SK-N-SH treated with all-trans-retinoic acid at 6 μM for 48 hours (cell line): Measurements from ENCODE around the gene ACP4.

ENCODE experiments used
- ATAC-seq: fragments of 200-7000 bp; cut with Tn5 transposase; 3 replicates; pipeline ENCODE4 v1.9.1; 2020; ENCODE audit warnings: mild to moderate bottlenecking, moderate library complexity
- ARNTL ChIP-seq: fragments of 450-650 bp; formaldehyde crosslinking; IDR thresholded peaks from 2 replicates; pipeline ENCODE4 v1.5.0; 2020; ENCODE audit warnings: low read depth, mild to moderate bottlenecking, moderate library complexity, borderline replicate concordance
- BACH2 ChIP-seq: fragments of 250-450 bp; sonication (Bioruptor Pico); IDR thresholded peaks from 2 replicates; pipeline ENCODE4 v1.9.0; 2021; ENCODE audit warnings: mild to moderate bottlenecking, borderline replicate concordance
- CSDC2 ChIP-seq: fragments of 250-450 bp; sonication (Bioruptor Pico); IDR thresholded peaks from 2 replicates; pipeline ENCODE4 v1.5.0; 2020; ENCODE audit warnings: mild to moderate bottlenecking, moderate library complexity
- ESRRG ChIP-seq: fragments of 250-450 bp; sonication (Bioruptor Pico); IDR thresholded peaks from 2 replicates; pipeline ENCODE4 v1.6.1; 2021; ENCODE audit warnings: mild to moderate bottlenecking
- GLIS3 ChIP-seq: fragments of 250-450 bp; sonication (Bioruptor Pico); IDR thresholded peaks from 2 replicates; pipeline ENCODE4 v1.5.0; 2020; ENCODE audit warnings: mild to moderate bottlenecking, moderate library complexity
- OSR1 ChIP-seq: fragments of 250-450 bp; sonication (Bioruptor Pico); IDR thresholded peaks from 2 replicates; pipeline ENCODE4 v1.8.0; 2022; ENCODE audit warnings: moderate library complexity, mild to moderate bottlenecking, inconsistent platforms
- PATZ1 ChIP-seq: fragments of 250-450 bp; sonication (Bioruptor Pico); IDR thresholded peaks from 2 replicates; pipeline ENCODE4 v1.8.0; 2020; ENCODE audit warnings: mild to moderate bottlenecking, moderate library complexity, borderline replicate concordance
- POU6F1 ChIP-seq: fragments of 250-450 bp; sonication (Bioruptor Pico); IDR thresholded peaks from 2 replicates; pipeline ENCODE4 v1.8.0; 2021; ENCODE audit warnings: low read depth, mild to moderate bottlenecking, moderate library complexity, borderline replicate concordance
- PPARA ChIP-seq: fragments of 250-450 bp; sonication (Bioruptor Pico); IDR thresholded peaks from 2 replicates; pipeline ENCODE4 v1.5.0; 2020; ENCODE audit warnings: mild to moderate bottlenecking, borderline replicate concordance
- RARB ChIP-seq: fragments of 250-450 bp; sonication (Bioruptor Pico); IDR thresholded peaks from 2 replicates; pipeline ENCODE4 v1.8.0; 2021; ENCODE audit warnings: mild to moderate bottlenecking, moderate library complexity
- SNAI2 ChIP-seq: fragments of 250-450 bp; sonication (Bioruptor Pico); IDR thresholded peaks from 2 replicates; pipeline ENCODE4 v1.5.0; 2020; ENCODE audit warnings: mild to moderate bottlenecking, moderate library complexity
- TCF4 ChIP-seq: fragments of 250-450 bp; sonication (Bioruptor Pico); IDR thresholded peaks from 2 replicates; pipeline ENCODE4 v1.8.0; 2021; ENCODE audit warnings: mild to moderate bottlenecking, moderate library complexity, borderline replicate concordance
- TSHZ2 ChIP-seq: fragments of 250-450 bp; sonication (Bioruptor Pico); IDR thresholded peaks from 2 replicates; pipeline ENCODE4 v1.5.0; 2020; ENCODE audit warnings: mild to moderate bottlenecking, moderate library complexity
- ZC3H10 ChIP-seq: fragments of 250-450 bp; sonication (Bioruptor Pico); IDR thresholded peaks from 2 replicates; pipeline ENCODE4 v1.5.1; 2021; ENCODE audit warnings: mild to moderate bottlenecking, moderate library complexity
- ZFP3 ChIP-seq: fragments of 250-450 bp; sonication (Bioruptor Pico); IDR thresholded peaks from 2 replicates; pipeline ENCODE4 v1.5.0; 2020; ENCODE audit warnings: mild to moderate bottlenecking, moderate library complexity
- ZFP30 ChIP-seq: fragments of 450-650 bp; formaldehyde crosslinking; IDR thresholded peaks from 2 replicates; pipeline ENCODE4 v1.5.0; 2022; ENCODE audit warnings: mild to moderate bottlenecking, moderate library complexity
- ZNF565 ChIP-seq: fragments of 450-650 bp; formaldehyde crosslinking; conservative IDR thresholded peaks from 2 replicates; pipeline ENCODE4 v1.5.0; 2020; ENCODE audit warnings: low read depth, mild to moderate bottlenecking, moderate library complexity
- ZNF70 ChIP-seq: fragments of 450-650 bp; formaldehyde crosslinking; IDR thresholded peaks from 2 replicates; pipeline ENCODE4 v1.5.0; 2020; ENCODE audit warnings: mild to moderate bottlenecking, moderate library complexity
- ZNF8 ChIP-seq: fragments of 450-650 bp; formaldehyde crosslinking; IDR thresholded peaks from 2 replicates; pipeline ENCODE4 v1.5.0; 2020; ENCODE audit warnings: mild to moderate bottlenecking, moderate library complexity
- TF ChIP-seq, protein P1 (sequence below): fragments of 250-450 bp; sonication (Bioruptor Pico); IDR thresholded peaks from 2 replicates; pipeline ENCODE4 v1.5.1; 2021; ENCODE audit warnings: mild to moderate bottlenecking, moderate library complexity
- TF ChIP-seq, protein P2 (sequence below): fragments of 250-450 bp; sonication (Bioruptor Pico); IDR thresholded peaks from 2 replicates; pipeline ENCODE4 v1.5.1; 2020; ENCODE audit warnings: low read depth, mild to moderate bottlenecking, moderate library complexity

Gene ACP4

GRCh38 chr19:50843205-50843604, 53.0 kb downstream of the ACP4 start:
- TF ChIP-seq ZFP3 (no peak), PPARA (no peak), ZNF70 (no peak)
- ATAC-seq = no peak

DNA sequence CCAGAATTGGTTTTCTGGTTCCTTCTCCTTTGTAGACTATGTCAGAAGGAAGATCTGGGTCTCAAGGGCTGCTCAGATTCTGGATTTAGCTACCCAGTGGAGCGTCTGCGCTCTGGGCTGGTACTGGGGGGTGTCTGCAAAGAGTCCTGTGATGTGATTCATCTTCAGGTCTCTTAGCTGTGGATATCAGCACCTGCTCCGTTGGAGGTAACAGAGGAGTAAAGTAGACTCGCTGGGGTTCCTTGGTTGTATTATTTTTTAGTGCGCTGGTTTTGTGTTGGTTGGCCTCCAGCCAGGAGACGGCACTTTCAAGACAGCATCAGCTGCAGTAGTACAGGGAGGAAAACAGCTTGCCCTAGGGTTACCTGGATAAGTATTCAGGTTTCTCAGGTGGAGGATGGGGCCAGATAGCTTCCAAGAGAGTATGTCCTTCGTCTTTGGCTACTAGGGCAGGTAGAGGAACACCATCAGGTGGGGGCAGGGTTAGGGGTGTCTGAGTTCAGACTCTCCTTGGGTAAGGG, 53.5 kb downstream of the ACP4 start:
- ATAC-seq = no peak
- TF ChIP-seq BACH2 (no peak), ZNF8 (CRISPR knock-in tag) (no peak), CSDC2 (no peak), TSHZ2 (CRISPR knock-in tag) (no peak), ESRRG (no peak), PATZ1 (CRISPR knock-in tag) (no peak), PPARA (no peak), GLIS3 (CRISPR knock-in tag) (no peak), ZNF565 (CRISPR knock-in tag) (no peak), ZFP3 (no peak)
- TF ChIP-seq, protein P1, sequence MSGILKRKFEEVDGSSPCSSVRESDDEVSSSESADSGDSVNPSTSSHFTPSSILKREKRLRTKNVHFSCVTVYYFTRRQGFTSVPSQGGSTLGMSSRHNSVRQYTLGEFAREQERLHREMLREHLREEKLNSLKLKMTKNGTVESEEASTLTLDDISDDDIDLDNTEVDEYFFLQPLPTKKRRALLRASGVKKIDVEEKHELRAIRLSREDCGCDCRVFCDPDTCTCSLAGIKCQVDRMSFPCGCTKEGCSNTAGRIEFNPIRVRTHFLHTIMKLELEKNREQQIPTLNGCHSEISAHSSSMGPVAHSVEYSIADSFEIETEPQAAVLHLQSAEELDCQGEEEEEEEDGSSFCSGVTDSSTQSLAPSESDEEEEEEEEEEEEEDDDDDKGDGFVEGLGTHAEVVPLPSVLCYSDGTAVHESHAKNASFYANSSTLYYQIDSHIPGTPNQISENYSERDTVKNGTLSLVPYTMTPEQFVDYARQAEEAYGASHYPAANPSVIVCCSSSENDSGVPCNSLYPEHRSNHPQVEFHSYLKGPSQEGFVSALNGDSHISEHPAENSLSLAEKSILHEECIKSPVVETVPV (CRISPR knock-in tag) = no peak

GRCh38 chr19:50844296-50844935, 54.2 kb downstream of the ACP4 start:
- TF ChIP-seq ZC3H10 (CRISPR knock-in tag) (no peak), ZFP3 (no peak), CSDC2 (no peak), BACH2 (no peak), TCF4 (no peak), PPARA (no peak), OSR1 (CRISPR knock-in tag) (no peak), ARNTL (no peak), SNAI2 (CRISPR knock-in tag) (no peak), ZNF8 (CRISPR knock-in tag) (no peak), ESRRG (no peak), RARB (CRISPR knock-in tag) (no peak), ZNF70 (no peak), GLIS3 (CRISPR knock-in tag) (no peak), POU6F1 (no peak), TSHZ2 (CRISPR knock-in tag) (no peak), ZFP30 (CRISPR knock-in tag) (no peak), ZNF565 (CRISPR knock-in tag) (no peak)
- TF ChIP-seq, protein P2, sequence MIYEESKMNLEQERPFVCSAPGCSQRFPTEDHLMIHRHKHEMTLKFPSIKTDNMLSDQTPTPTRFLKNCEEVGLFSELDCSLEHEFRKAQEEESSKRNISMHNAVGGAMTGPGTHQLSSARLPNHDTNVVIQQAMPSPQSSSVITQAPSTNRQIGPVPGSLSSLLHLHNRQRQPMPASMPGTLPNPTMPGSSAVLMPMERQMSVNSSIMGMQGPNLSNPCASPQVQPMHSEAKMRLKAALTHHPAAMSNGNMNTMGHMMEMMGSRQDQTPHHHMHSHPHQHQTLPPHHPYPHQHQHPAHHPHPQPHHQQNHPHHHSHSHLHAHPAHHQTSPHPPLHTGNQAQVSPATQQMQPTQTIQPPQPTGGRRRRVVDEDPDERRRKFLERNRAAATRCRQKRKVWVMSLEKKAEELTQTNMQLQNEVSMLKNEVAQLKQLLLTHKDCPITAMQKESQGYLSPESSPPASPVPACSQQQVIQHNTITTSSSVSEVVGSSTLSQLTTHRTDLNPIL = no peak
- TF ChIP-seq, protein P1 (CRISPR knock-in tag) = no peak
- TF ChIP-seq, all 23 proteins: peak for 0
- no peak for ATAC-seq
